ENCODE measurements around the gene BICC1. TPM values are rescaled to one million over a fixed set of nuclear protein-coding genes. Genes with fewer than 3 reads are reported as not detected.

Gene BICC1
- total RNA-seq, 1 donor from 2014 or later, result 2.6 TPM

GRCh38 chr10:58753425-58753824 lies 240.8 kb downstream of the BICC1 start:
- DNase-seq, result no peak

- no peak for DNase-seq
Measured at GRCh38 chr10:58754469-58755339, 242.0 kb downstream of the BICC1 start.

- DNase-seq, result no peak
Measured at GRCh38 chr10:58755340-58755610, 242.6 kb downstream of the BICC1 start.

GRCh38 chr10:58755677-58756076 lies 243.0 kb downstream of the BICC1 start:
- no peak for DNase-seq

- DNase-seq, result no peak
Measured at GRCh38 chr10:58756130-58756719, 243.6 kb downstream of the BICC1 start.

GRCh38 chr10:58757352-58758065 lies 244.8 kb downstream of the BICC1 start:
- DNase-seq, result no peak

- DNase-seq, result no peak
Measured at GRCh38 chr10:58758321-58758720, 245.6 kb downstream of the BICC1 start.

GRCh38 chr10:58764087-58764747 lies 251.5 kb downstream of the BICC1 start:
- no peak for DNase-seq

GRCh38 chr10:58765910-58766309 lies 253.2 kb downstream of the BICC1 start:
- no peak for DNase-seq

GRCh38 chr10:58767652-58768051 lies 255.0 kb downstream of the BICC1 start:
- no peak for DNase-seq

GRCh38 chr10:58771863-58772262 lies 259.2 kb downstream of the BICC1 start:
- no peak for DNase-seq

GRCh38 chr10:58772758-58773157 lies 260.1 kb downstream of the BICC1 start:
- no peak for DNase-seq

- no peak for DNase-seq
Measured at GRCh38 chr10:58773341-58773740, 260.7 kb downstream of the BICC1 start.

GRCh38 chr10:58773944-58774343 lies 261.3 kb downstream of the BICC1 start:
- DNase-seq, result no peak

- no peak for DNase-seq
Measured at GRCh38 chr10:58775960-58776567, 263.4 kb downstream of the BICC1 start.

GRCh38 chr10:58776568-58777318 lies 264.1 kb downstream of the BICC1 start:
- no peak for DNase-seq

- no peak for DNase-seq
Measured at GRCh38 chr10:58778966-58779365, 266.3 kb downstream of the BICC1 start.

GRCh38 chr10:58779594-58779993 lies 266.9 kb downstream of the BICC1 start:
- DNase-seq, result no peak

- DNase-seq, result no peak
Measured at GRCh38 chr10:58780476-58780875, 267.8 kb downstream of the BICC1 start.

- DNase-seq, result peak; percentile 46
Measured at GRCh38 chr10:58781873-58782488, 269.3 kb downstream of the BICC1 start.

All from dermis blood vessel endothelial cell (primary cell).